Neural cell (in vitro differentiated cells): Measurements from ENCODE around the gene SUSD5. TPM values are rescaled to one million over a fixed set of nuclear protein-coding genes. Genes with fewer than 3 reads are reported as not detected.

Experiments used
- H2AFZ ChIP-seq: fragments of 200-600, 300-800 bp; sonication (generic), shearing (Covaris generic); 2 replicates; pipeline ENCODE4 v1.6.0; 2014; ENCODE audit warnings: low read depth, mild to moderate bottlenecking, antibody characterized with exemption, low read length, moderate library complexity
- H3F3A ChIP-seq: fragments of 200-600 bp; shearing (Covaris generic); 2 replicates; pipeline ENCODE4 v1.6.1; 2016; ENCODE audit warnings: mild to moderate bottlenecking, moderate library complexity, mixed read lengths, antibody characterized with exemption, low read length; ENCODE audit not compliant: insufficient read depth, poor library complexity, severe bottlenecking
- H3K27ac ChIP-seq: fragments of 200-600, 300-800 bp; sonication (generic), shearing (Covaris generic); 2 replicates; pipeline ENCODE4 v1.5.1; 2014; ENCODE audit warnings: mild to moderate bottlenecking, low read length, moderate library complexity
- H3K27me3 ChIP-seq: fragments of 300-800, 200-600 bp; sonication (generic), shearing (Covaris generic); 2 replicates; pipeline ENCODE4 v1.6.0; 2014; ENCODE audit warnings: mild to moderate bottlenecking, low read depth, low read length, moderate library complexity; ENCODE audit not compliant: insufficient read depth
- H3K36me3 ChIP-seq: fragments of 300-800, 200-600 bp; sonication (generic), shearing (Covaris generic); 2 replicates; pipeline ENCODE4 v1.5.1; 2014; ENCODE audit warnings: mild to moderate bottlenecking, antibody characterized with exemption, low read length, moderate library complexity; ENCODE audit not compliant: insufficient read depth
- H3K4me2 ChIP-seq: fragments of 300-800, 200-600 bp; sonication (generic), shearing (Covaris generic); 2 replicates; pipeline ENCODE4 v1.6.0; 2014; ENCODE audit warnings: mild to moderate bottlenecking, low read length
- H3K4me3 ChIP-seq: fragments of 300-800, 200-600 bp; sonication (generic), shearing (Covaris generic); 2 replicates; pipeline ENCODE4 v1.5.1; 2014; ENCODE audit warnings: mild to moderate bottlenecking, low read length, moderate library complexity
- H3K79me2 ChIP-seq: fragments of 200-600 bp; shearing (Covaris generic); replicated peaks from 2 replicates; pipeline ENCODE4 v1.6.0; 2014; ENCODE audit warnings: mild to moderate bottlenecking, low read length, moderate library complexity; ENCODE audit not compliant: insufficient read depth
- H3K9ac ChIP-seq: fragments of 300-800, 200-600 bp; sonication (generic), shearing (Covaris generic); 2 replicates; pipeline ENCODE4 v1.6.1; 2016; ENCODE audit warnings: mild to moderate bottlenecking, low read length, mixed read lengths
- H3K9me2 ChIP-seq: fragments of 200-600 bp; shearing (Covaris generic); 2 replicates; pipeline ENCODE4 v1.6.1; 2016; ENCODE audit warnings: mild to moderate bottlenecking, low read length, mixed read lengths; ENCODE audit not compliant: insufficient read depth
- H3K9me3 ChIP-seq: fragments of 200-600, 300-800 bp; sonication (generic), shearing (Covaris generic); 2 replicates; pipeline ENCODE4 v1.6.1; 2016; ENCODE audit warnings: mild to moderate bottlenecking, mixed run types, low read length, moderate library complexity, mixed read lengths
- H4K20me1 ChIP-seq: fragments of 200-600 bp; shearing (Covaris generic); 2 replicates; pipeline ENCODE4 v1.6.1; 2016; ENCODE audit warnings: mild to moderate bottlenecking, mixed run types; ENCODE audit not compliant: insufficient read depth
- EP300 ChIP-seq: fragments of 450-650 bp; conservative IDR thresholded peaks from 2 replicates; pipeline ENCODE4 v1.6.1; 2014; ENCODE audit warnings: antibody characterized with exemption, mild to moderate bottlenecking, moderate library complexity; ENCODE audit not compliant: poor library complexity, severe bottlenecking
- EZH2 ChIP-seq: fragments of 200-600, 300-800 bp; shearing (Covaris generic), sonication (generic); IDR thresholded peaks from 2 replicates; pipeline ENCODE4 v1.6.1; 2014; ENCODE audit warnings: antibody characterized with exemption, low read length, borderline replicate concordance, mild to moderate bottlenecking; ENCODE audit not compliant: insufficient read depth, poor library complexity, severe bottlenecking
- MXI1 ChIP-seq: fragments of 450-650 bp; conservative IDR thresholded peaks from 2 replicates; pipeline ENCODE4 v1.6.1; 2014; ENCODE audit warnings: antibody characterized with exemption, mild to moderate bottlenecking; ENCODE audit not compliant: poor library complexity, severe bottlenecking
- POLR2AphosphoS5 ChIP-seq: IDR thresholded peaks from 2 replicates; pipeline ENCODE4 v1.6.1; 2012
- RAD21 ChIP-seq: fragments of 450-650 bp; conservative IDR thresholded peaks from 2 replicates; pipeline ENCODE4 v1.6.1; 2014; ENCODE audit warnings: antibody characterized with exemption, mild to moderate bottlenecking, moderate library complexity
- SMC3 ChIP-seq: fragments of 450-650 bp; conservative IDR thresholded peaks from 2 replicates; pipeline ENCODE4 v1.6.1; 2014; ENCODE audit warnings: antibody characterized with exemption, mild to moderate bottlenecking, moderate library complexity; ENCODE audit not compliant: poor library complexity
- TAF1 ChIP-seq: IDR thresholded peaks from 2 replicates; pipeline ENCODE4 v1.6.1; 2012; ENCODE audit warnings: low read depth
- polyA plus RNA-seq: library from polyadenylated mRNA; depleted of rRNA; stranded (reverse); fragments of >200 nt; gene quantifications from 2 replicates; pipeline ENCODE4 v1.2.3, GENCODE V29; 2014
- TF ChIP-seq, protein P1 (sequence below): IDR thresholded peaks from 2 replicates; pipeline ENCODE4 v1.6.1; 2012; ENCODE audit warnings: borderline replicate concordance
- TF ChIP-seq, protein P2 (sequence below): fragments of 450-650 bp; IDR thresholded peaks from 2 replicates; pipeline ENCODE4 v1.5.1; 2014; ENCODE audit warnings: antibody characterized with exemption, mild to moderate bottlenecking, moderate library complexity; ENCODE audit not compliant: poor library complexity, severe bottlenecking

Gene SUSD5
- polyA plus RNA-seq, 1 donor from 2014 or later: 0.74 TPM

DNA sequence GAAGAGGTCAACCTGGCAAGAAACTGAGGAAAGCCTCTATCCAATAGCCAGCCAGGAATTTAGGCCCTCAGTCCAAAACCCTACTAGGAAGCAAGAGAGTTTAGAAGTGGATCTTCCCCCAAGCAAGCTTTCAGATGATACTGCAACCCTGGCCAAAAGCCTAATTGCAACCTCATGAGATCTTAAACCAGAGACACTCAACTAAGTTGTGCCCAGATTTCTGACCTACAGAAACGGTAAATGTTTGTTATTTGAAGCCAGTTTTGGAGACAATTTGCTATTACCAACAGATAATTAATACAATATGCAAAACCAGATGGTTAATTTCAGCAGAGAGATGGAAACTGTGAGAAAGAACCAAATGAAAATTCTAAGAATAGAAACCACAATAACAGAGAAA lies 21.7 kb upstream of the SUSD5 start:
- H3F3A ChIP-seq: no peaks in the 10 kb centered on the region
- H4K20me1 ChIP-seq: no peaks in the 10 kb centered on the region
- H2AFZ ChIP-seq: no peak overlapping the region
- H3K4me3 ChIP-seq: no peak overlapping the region
- no peaks in the 10 kb centered on the region for H3K36me3 ChIP-seq
- H3K27me3 ChIP-seq: no peaks in the 10 kb centered on the region
- H3K9me3 ChIP-seq: no peaks in the 10 kb centered on the region
- TF ChIP-seq MXI1 (no peak), EZH2 (no peak)
- H3K9me2 ChIP-seq: no peaks in the 10 kb centered on the region
- no peaks in the 10 kb centered on the region for H3K79me2 ChIP-seq
- H3K9ac ChIP-seq: no peak overlapping the region
- no peak overlapping the region for H3K27ac ChIP-seq
- no peak overlapping the region for H3K4me2 ChIP-seq

DNA sequence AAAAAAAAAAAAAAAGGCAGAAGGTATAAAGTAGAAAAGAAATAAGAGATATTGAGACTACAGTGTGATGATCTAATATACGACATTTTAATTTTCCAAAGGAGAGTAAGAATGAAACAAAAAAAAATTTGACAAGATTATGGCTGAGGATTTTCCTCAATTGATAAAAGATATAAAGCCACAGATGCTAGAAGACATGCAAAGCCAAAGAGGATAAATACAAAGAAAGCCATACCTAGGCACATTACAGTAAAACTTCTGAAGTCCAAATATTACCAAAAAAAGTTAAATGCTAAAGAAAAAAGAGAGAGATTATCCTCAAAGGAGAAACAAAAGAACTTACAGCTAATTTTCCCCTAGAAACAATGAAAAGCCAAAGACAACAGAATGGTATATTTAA lies 20.3 kb upstream of the SUSD5 start:
- Histone ChIP-seq H3K36me3 (no peaks in the 10 kb centered on the region), H3K9me2 (no peaks in the 10 kb centered on the region), H3K9me3 (no peaks in the 10 kb centered on the region), H3K27ac (no peak overlapping the region), H3K27me3 (no peaks in the 10 kb centered on the region), H2AFZ (no peak overlapping the region), H4K20me1 (no peaks in the 10 kb centered on the region), H3K4me3 (no peak overlapping the region), H3K79me2 (no peaks in the 10 kb centered on the region), H3F3A (no peaks in the 10 kb centered on the region), H3K9ac (no peak overlapping the region), H3K4me2 (no peak overlapping the region)
- TF ChIP-seq, protein P1, sequence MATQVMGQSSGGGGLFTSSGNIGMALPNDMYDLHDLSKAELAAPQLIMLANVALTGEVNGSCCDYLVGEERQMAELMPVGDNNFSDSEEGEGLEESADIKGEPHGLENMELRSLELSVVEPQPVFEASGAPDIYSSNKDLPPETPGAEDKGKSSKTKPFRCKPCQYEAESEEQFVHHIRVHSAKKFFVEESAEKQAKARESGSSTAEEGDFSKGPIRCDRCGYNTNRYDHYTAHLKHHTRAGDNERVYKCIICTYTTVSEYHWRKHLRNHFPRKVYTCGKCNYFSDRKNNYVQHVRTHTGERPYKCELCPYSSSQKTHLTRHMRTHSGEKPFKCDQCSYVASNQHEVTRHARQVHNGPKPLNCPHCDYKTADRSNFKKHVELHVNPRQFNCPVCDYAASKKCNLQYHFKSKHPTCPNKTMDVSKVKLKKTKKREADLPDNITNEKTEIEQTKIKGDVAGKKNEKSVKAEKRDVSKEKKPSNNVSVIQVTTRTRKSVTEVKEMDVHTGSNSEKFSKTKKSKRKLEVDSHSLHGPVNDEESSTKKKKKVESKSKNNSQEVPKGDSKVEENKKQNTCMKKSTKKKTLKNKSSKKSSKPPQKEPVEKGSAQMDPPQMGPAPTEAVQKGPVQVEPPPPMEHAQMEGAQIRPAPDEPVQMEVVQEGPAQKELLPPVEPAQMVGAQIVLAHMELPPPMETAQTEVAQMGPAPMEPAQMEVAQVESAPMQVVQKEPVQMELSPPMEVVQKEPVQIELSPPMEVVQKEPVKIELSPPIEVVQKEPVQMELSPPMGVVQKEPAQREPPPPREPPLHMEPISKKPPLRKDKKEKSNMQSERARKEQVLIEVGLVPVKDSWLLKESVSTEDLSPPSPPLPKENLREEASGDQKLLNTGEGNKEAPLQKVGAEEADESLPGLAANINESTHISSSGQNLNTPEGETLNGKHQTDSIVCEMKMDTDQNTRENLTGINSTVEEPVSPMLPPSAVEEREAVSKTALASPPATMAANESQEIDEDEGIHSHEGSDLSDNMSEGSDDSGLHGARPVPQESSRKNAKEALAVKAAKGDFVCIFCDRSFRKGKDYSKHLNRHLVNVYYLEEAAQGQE: no peak
- no peak for TF ChIP-seq RAD21
- TF ChIP-seq MXI1: no peak
- TF ChIP-seq EP300: no peak
- no peak for TF ChIP-seq SMC3
- TF ChIP-seq TAF1: no peak
- TF ChIP-seq, protein P2, sequence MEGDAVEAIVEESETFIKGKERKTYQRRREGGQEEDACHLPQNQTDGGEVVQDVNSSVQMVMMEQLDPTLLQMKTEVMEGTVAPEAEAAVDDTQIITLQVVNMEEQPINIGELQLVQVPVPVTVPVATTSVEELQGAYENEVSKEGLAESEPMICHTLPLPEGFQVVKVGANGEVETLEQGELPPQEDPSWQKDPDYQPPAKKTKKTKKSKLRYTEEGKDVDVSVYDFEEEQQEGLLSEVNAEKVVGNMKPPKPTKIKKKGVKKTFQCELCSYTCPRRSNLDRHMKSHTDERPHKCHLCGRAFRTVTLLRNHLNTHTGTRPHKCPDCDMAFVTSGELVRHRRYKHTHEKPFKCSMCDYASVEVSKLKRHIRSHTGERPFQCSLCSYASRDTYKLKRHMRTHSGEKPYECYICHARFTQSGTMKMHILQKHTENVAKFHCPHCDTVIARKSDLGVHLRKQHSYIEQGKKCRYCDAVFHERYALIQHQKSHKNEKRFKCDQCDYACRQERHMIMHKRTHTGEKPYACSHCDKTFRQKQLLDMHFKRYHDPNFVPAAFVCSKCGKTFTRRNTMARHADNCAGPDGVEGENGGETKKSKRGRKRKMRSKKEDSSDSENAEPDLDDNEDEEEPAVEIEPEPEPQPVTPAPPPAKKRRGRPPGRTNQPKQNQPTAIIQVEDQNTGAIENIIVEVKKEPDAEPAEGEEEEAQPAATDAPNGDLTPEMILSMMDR: no peak
- no peak for TF ChIP-seq POLR2AphosphoS5
- TF ChIP-seq EZH2: no peak

DNA sequence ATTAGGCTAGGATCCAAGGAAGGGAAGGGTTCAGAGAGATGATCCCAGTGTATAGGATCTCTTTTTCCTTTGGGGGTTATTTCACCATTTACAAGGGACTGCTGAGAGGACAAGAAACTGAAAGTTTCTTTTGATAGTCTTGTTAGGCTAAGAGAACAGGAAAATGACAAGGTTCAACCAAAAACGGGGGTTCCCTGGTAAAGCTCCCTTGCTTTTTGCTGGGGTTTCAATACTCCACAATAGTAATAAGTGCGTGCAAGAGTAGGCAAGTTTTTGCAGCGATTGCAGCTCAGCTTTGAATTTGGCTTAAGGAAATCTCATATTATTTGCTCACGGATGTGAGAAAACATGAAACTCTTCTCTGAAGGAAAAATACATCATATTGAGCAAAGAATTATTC lies 18.8 kb upstream of the SUSD5 start:
- no peak overlapping the region for H3K27ac ChIP-seq
- no peaks in the 10 kb centered on the region for H4K20me1 ChIP-seq
- H3K9me3 ChIP-seq: no peaks in the 10 kb centered on the region
- H3K9ac ChIP-seq: no peak overlapping the region
- TF ChIP-seq SMC3 (no peak), TAF1 (no peak), MXI1 (no peak)
- TF ChIP-seq, protein P1: no peak
- H3K36me3 ChIP-seq: no peaks in the 10 kb centered on the region
- H2AFZ ChIP-seq: no peak overlapping the region
- H3K9me2 ChIP-seq: no peaks in the 10 kb centered on the region
- H3F3A ChIP-seq: no peaks in the 10 kb centered on the region
- H3K4me3 ChIP-seq: no peak overlapping the region
- no peak overlapping the region for H3K4me2 ChIP-seq
- H3K79me2 ChIP-seq: no peaks in the 10 kb centered on the region
- no peaks in the 10 kb centered on the region for H3K27me3 ChIP-seq
